ENCODE data around the gene FLOT1. TPM values are rescaled to one million over a fixed set of nuclear protein-coding genes. Genes with fewer than 3 reads are reported as not detected.

FLOT1 gene
- total RNA-seq, 2 experiments from 2014 or later = 31.6 TPM

DNA sequence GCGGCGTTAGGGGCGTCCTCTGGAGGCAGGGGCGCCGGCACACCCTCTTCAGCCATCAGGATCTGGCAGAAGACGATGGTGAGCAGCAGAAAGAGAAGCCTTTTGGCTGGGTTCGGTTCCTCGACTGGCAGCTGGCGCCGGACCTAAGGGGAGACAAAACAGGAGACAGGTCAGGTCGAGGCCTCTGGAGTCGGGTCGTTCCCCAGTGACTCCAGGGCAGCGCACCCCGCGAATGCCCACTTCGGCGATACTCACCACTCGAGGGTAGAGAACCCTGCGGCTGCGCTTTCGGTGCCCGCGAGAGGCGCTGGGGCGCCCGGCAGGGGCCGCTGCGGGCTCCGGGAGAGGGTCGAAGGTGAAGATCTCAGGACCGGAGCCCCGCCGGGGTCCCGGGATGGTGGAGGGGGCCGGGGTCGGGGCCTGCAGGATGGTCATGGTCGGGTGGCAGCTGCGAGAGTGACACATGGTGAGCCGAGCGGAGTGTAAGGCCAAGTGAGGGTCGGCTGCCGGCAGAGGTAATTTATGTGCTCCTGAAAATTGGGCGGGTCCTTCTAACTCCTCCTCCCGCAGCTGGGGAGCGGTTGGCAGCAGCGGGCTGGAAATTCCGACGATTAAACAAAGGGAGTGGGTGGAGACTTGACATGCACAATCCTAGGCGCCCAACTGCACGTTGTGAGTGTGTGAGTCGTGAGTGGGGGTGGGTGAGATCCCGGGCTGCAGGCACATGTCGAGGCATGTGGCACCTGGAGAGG, 1.7 kb upstream of the FLOT1 start, which contains the start of gene IER3:
Gene IER3, minus strand, starts transcription at position 494 of the 752 bp plus-strand sequence. Its CDS starts 29 bp downstream, at position 465.
- Histone ChIP-seq H3K9me3 (ENCODE audit: control insufficient read depth in 1 of 2, insufficient read depth in 1 of 2, low read length in 2 of 2) (no peaks in the 10 kb centered on the region), H3K4me3 (ENCODE audit: low read length) (peak within 1 kb of the TSS; percentile 85), H3K36me3 (ENCODE audit: insufficient read depth, low read length) (peaks cover 17% of the 10 kb centered on the region), H3K27ac (ENCODE audit: low read depth in 1 of 2, low read length in 2 of 2) (peak within 1 kb of the TSS; percentile 31 to 76), H3K4me1 (ENCODE audit: insufficient read depth, low read length) (peaks cover 51% of the 10 kb centered on the region), H3K27me3 (ENCODE audit: control insufficient read depth in 1 of 2, insufficient read depth in 2 of 2, low read length in 2 of 2) (no peaks in the 10 kb centered on the region)
- TF ChIP-seq, protein P1, sequence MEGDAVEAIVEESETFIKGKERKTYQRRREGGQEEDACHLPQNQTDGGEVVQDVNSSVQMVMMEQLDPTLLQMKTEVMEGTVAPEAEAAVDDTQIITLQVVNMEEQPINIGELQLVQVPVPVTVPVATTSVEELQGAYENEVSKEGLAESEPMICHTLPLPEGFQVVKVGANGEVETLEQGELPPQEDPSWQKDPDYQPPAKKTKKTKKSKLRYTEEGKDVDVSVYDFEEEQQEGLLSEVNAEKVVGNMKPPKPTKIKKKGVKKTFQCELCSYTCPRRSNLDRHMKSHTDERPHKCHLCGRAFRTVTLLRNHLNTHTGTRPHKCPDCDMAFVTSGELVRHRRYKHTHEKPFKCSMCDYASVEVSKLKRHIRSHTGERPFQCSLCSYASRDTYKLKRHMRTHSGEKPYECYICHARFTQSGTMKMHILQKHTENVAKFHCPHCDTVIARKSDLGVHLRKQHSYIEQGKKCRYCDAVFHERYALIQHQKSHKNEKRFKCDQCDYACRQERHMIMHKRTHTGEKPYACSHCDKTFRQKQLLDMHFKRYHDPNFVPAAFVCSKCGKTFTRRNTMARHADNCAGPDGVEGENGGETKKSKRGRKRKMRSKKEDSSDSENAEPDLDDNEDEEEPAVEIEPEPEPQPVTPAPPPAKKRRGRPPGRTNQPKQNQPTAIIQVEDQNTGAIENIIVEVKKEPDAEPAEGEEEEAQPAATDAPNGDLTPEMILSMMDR (IDR thresholded peaks at IDR 0.05) = peak; percentile 82
- no peaks in the 10 kb centered on the region for H3K27me3 Mint-ChIP-seq
- peak within 1 kb of the TSS; percentile 91 for H3K27ac Mint-ChIP-seq
- H3K4me3 Mint-ChIP-seq = peak within 1 kb of the TSS; percentile 97
- H3K9me3 Mint-ChIP-seq = no peaks in the 10 kb centered on the region
- peak; percentile 42 to 92 (median 60) for DNase-seq
- ATAC-seq (ENCODE audit: poor library complexity) = peak; percentile 62
- ChIA-PET POLR2A (interaction anchor here (0.5 to 2.1 kb wide), 8 partner anchors 9 to 343 kb away, joined by 3 to 11 read pairs (median 3); no protein-coding TSS in a partner anchor), CTCF (interaction anchor here (0.6 to 2.5 kb wide), 12 partner anchors 8 to 251 kb away, joined by 3 to 12 read pairs (median 3); partner anchors contain the start of gene DDR1)
- H3K4me1 Mint-ChIP-seq (ENCODE audit: low read depth) = peaks cover 54% of the 10 kb centered on the region
- H3K36me3 Mint-ChIP-seq (ENCODE audit: low read depth) = peaks cover 25% of the 10 kb centered on the region
- intact Hi-C loops (cut with DNase I, micrococcal nuclease) = loop anchor here (1.0 to 10.0 kb wide), 6 partner anchors 83 to 343 kb away; no protein-coding TSS in a partner anchor

- no peaks in the 10 kb centered on the region for H3K9me3 Mint-ChIP-seq
- CTCF ChIA-PET = interaction anchor here (0.8 to 2.5 kb wide), 5 partner anchors 12 to 134 kb away, joined by 3 to 12 read pairs (median 7); partner anchors contain the start of gene MDC1
- H3K36me3 Mint-ChIP-seq (ENCODE audit: low read depth) = peaks cover 33% of the 10 kb centered on the region
- POLR2A ChIA-PET = interaction anchor here (1.1 to 2.1 kb wide), 8 partner anchors 9 to 128 kb away, joined by 3 to 11 read pairs (median 4); partner anchors contain the start of genes MRPS18B and PPP1R10
- TF ChIP-seq, protein P1 (IDR thresholded peaks at IDR 0.05) = no peak
- H3K9me3 ChIP-seq (ENCODE audit: control insufficient read depth in 1 of 2, insufficient read depth in 1 of 2, low read length in 2 of 2) = no peaks in the 10 kb centered on the region
- peaks cover 61% of the 10 kb centered on the region for H3K4me1 Mint-ChIP-seq (ENCODE audit: low read depth)
- peaks cover 24% of the 10 kb centered on the region for H3K36me3 ChIP-seq (ENCODE audit: insufficient read depth, low read length)
- H3K4me1 ChIP-seq (ENCODE audit: insufficient read depth, low read length) = peaks cover 58% of the 10 kb centered on the region
- no peaks in the 10 kb centered on the region for H3K27me3 Mint-ChIP-seq
- no peaks in the 10 kb centered on the region for H3K27me3 ChIP-seq (ENCODE audit: control insufficient read depth in 1 of 2, insufficient read depth in 2 of 2, low read length in 2 of 2)
- ATAC-seq (ENCODE audit: poor library complexity) = peak; percentile 28
- peak in 9 of 14 experiments; percentile 25 to 72 (median 31) for DNase-seq
- peak overlapping the region; percentile 31 to 76 for H3K27ac ChIP-seq (ENCODE audit: low read depth in 1 of 2, low read length in 2 of 2)
- intact Hi-C loops (cut with DNase I, micrococcal nuclease) = loop anchor here (1.0 to 10.0 kb wide), 6 partner anchors 84 to 344 kb away; no protein-coding TSS in a partner anchor
- H3K4me3 ChIP-seq (ENCODE audit: low read length) = peak overlapping the region; percentile 85
- H3K4me3 Mint-ChIP-seq = peak overlapping the region; percentile 97
- peak overlapping the region; percentile 91 for H3K27ac Mint-ChIP-seq
Observed at GRCh38 chr6:30743099-30744053, 889 bp upstream of the FLOT1 start.

Data from CD4-positive, alpha-beta T cell (primary cell).